ENCODE data around the gene HIF1AN.
A peak's percentile ranks its signal among the peaks of the same experiment; 100 is the strongest.

HIF1AN gene

DNA sequence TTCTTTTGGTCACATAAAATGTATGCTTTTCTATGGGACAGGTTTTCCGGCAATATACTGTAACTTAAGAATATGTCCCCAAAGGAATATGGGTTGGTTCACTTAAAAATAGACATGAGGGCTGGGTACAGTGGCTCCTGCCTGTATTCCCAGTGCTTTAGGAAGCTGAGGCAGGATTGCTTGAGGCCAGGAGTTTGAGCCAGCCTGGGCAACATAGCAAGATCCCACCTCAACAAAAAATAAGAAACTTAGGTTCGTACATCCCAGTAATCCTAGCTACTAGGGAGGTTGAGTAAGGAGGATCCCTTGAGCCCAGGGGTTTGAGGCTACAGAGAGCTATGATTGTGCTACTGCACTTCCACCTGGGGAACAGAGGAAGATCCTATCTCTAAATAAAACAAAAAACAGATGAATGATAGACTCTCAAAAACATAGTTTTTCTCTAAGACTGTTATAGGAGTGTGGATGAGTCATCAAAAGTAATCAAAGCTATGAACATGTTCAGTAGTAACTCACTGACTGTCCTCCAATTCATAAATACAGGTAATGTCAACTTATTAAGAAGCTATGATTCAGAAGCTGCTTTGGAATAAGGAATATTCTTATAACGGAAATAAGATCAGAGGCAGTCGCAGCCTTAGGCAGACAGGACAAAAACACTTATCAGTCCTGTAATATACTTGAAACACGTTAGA lies 13.5 kb upstream of the HIF1AN start:
- DNase-seq (ENCODE audit: low read depth in 2 of 2), result no peak

DNA sequence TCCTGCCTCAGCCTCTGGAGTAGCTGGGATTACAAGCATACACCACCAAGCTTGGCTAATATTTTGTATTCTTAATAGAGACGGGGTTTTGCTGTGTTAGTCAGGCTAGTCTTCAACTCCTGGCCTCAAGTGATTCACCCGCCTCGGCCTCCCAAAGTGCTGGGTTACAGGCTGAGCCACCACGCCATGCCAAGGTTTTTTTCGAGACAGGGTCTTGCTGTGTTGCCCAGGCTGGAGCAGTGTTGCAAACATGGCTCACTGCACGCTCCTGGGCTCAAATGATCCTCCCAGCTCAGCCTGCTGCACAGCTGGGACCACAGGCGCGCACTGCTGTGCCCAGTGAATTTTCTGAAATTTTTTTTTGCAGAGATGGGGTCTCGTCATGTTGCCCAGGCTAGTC lies 12.8 kb upstream of the HIF1AN start:
- no peak for DNase-seq (ENCODE audit: low read depth in 2 of 2)

DNA sequence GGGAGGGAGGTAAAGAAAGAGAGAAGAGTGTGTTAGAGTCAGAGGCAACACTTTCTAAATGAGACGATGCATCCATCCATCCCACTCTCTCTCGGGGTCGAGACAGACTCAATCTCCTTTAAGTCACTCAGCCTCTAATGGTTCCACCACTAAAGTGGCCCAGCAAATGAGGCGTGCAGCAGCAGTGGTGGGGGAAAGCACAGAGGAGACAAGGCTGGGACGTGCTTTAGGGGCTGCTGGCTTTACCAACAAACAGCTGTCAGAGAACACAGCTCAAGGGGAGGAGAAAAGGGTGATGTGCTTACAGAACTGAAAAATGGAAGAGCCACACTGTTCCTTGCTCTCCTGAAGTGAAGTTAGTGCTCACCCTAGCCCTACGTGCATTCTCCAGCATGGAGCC lies 11.5 kb upstream of the HIF1AN start:
- DNase-seq (ENCODE audit: low read depth in 2 of 2), result no peak

DNA sequence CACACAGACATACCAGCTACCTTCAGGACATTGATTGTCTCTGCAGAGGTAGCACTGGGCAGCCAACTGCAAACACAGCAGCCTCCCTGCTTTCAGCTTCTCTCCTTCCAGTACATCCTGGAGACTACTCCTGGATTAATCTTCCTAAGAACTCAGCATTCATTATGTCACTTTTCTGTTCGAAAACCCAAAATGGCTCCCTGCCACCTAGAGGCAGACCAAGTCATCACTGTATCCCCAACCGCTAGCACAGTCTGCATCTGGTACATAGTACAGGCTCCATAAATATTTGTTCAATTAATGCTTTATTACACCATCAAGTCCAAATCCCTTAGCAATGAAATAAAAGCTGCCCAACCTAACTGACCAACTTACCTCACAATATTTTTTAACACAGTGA lies 11.1 kb upstream of the HIF1AN start:
- DNase-seq (ENCODE audit: low read depth in 2 of 2), result no peak

DNA sequence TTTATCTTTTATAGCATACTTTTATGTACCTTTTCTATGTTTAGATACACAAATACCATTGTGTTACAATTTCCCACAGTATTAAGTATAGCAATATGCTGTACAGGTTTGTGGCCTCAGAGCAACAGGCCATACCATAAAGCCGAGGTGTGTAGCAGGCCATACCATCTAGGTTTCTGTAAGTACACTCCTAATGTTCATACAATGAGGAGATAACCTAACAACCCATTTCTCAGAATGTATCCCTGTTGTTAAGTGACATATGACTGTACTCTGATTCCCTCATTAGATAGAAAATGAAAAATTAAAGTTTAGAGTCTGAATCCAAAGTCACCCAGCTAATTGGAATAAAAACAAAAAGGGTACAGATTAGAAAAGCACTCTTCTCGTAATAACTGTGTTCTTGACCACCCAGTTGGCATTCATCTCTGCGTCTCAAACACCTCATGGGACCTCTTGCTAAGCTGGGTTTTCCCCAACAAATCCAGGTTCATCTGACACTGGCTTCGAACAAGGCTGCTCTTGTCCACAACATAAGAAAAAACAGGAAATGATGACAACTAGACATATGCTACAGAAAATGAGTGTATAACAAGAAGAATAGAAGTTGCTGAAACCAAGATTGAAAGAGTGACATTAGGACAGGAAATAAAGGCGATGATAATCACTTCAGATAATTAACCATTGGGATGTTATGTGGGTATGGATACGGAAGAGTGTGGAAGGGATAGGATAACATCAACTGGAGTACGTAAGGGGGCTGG lies 7.4 kb upstream of the HIF1AN start:
- DNase-seq (ENCODE audit: low read depth in 2 of 2), result no peak

DNA sequence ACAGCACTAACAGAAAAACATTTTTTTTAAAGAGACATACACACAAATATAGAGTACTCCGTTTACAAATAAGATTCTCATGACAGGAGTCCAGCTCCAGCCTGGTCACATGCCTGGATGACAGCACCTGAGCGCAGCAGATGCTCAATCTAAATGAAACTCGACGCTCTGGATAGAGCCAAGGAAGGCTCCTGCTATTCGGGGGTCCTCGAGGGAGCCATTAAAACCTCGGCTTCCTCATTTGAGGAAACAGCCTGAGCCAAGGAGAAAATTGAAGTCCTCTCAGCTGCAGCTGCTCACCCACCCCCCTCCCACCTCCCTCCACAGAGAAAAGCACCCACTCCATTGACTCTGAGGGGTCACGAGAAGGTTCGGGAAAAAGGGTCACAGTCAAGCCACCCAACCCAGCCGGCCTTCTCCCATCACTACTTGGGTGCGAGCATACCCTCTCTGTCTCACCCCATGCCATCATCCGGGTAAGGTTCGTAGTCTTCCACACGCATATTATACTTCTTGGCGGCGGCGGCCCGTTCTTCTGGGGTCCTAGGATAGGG lies 6.7 kb upstream of the HIF1AN start:
- no peak for DNase-seq (ENCODE audit: low read depth in 2 of 2)

DNA sequence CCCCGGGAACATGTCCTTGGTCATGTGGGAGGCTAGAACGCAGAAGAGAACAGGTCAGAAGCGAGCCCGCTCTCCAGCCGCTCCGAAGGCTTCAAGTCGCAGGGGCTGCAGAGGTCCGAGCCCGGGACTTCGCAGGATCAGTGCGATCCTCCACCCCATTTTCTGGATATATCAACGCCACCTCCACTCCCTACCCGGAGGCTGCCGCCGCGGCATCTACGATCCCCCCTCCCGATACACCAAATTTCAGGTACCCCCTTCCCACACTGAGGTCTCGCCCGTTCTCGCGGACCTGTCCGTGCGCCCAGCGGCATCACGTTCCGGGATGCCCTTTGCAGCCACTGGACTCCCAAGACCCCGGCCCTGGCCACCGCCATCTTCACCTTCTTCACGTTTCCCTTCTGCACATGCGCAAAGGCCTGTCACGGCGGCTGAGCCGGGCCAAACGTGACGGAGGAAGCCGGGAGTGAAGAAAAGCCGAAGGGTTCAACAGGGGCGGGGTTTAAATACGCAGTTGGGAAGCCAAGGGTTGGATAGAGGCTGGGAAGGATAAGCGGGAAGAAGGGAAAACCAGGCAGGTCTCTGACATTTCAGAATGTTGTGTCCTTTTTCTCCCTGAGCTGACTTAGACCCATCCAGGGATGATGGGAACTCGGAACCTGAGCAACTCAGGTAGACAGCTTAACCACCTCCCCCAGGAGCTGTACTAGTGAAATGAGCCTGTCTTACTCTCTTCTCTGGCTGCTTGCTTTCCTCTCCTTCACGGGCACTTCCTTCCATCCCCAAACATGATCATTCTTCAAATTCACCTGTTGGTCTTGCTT lies 6.1 kb upstream of the HIF1AN start, which contains the start of gene NDUFB8:
Gene NDUFB8, minus strand, starts transcription at position 397 of the 824 bp plus-strand sequence. Its CDS starts 20 bp downstream, at position 377.
- peak; percentile 71 to 76 for DNase-seq (ENCODE audit: low read depth in 2 of 2)

DNA sequence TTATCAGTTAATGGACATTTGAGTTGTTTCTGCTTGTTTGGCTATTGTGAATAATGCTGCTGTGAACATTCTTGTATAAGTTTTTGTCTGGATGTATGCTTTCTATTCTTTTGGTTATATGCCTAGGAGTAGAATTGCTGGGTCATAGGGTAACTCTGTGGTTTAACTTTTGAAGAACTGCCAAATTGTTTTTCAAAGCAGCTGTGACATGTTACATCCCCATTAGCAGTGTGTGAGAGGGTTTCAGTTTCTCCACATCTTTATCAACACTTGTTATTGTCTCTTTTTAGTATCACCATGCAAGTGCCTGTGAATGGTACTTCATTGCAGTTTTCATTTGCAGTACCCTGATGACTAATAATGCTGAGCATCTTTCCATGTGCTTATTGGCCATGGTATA lies 4.0 kb upstream of the HIF1AN start:
- DNase-seq (ENCODE audit: low read depth in 2 of 2), result no peak

DNA sequence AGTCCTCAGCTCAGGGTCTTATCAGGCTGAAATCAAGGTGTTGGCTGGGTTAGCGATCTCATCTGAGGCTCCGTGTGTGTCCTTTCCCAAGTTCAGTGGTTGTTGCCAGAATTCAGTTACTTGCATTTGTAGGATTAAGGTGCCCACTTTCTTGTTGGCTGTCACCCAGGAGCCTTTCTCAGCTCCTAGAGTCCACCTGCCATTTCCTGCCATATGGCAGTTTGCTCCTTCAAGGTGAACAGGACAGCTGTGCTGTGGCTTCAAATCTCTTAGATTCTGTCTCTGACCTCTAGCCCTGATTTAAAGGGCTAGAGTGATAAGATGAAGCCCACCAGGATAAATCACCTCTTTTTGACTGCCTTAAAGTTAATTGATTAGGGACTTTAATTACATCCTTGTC lies 1.0 kb upstream of the HIF1AN start:
- no peak for DNase-seq (ENCODE audit: low read depth in 2 of 2)

DNA sequence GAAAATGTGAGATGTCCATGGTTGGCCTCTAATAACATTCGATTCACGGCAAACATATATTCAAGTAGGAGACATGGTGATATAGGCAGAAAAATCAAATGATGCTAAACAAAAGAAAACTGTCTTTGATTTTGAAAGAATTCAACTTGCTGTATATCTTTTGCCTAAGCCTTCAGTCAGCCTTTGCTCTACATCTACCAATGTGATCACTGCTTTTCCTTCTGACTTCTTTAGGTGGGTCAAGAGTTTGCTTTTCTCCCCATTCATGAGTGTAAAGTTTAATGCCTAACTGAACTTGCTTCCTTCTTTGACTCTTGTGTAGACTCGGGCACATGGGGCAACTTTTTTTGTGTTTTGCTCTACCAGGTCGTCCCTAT lies 417 bp upstream of the HIF1AN start:
- no peak for DNase-seq (ENCODE audit: low read depth in 2 of 2)

DNA sequence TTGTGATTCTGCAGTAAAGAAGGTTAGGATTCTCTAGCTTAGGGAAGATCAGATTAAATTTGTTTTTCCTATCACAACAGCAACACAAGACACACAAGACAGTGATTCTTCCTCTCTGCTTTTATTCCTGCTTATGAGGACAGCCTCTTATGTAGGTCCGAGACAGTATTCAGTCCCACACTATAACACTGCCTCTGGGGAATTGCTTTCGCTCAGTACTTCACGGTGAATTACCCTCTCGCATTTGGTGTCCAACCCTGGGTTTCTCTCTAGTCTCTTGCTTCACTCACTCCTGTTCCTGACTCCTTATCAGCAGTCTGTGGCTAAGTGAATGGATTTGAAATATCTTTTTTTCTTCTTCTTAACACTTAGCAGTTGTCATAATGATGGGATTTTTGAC lies 1.7 kb downstream of the HIF1AN start:
- no peak for DNase-seq (ENCODE audit: low read depth in 2 of 2)

DNA sequence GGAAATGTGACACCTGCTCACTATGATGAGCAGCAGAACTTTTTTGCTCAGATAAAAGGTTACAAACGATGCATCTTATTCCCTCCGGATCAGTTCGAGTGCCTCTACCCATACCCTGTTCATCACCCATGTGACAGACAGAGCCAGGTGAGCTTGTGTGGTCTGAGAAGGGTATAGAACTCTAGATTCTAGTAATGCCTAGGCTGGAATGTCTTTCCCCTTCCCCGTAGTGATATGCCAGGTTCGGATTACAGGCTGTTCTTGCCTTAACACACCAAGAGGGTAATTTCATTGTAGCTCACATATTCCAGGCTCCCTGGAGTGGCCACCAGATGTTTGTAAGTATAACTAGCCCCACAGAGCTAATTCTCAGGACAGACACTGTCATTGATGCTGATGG lies 9.2 kb downstream of the HIF1AN start:
- no peak for DNase-seq (ENCODE audit: low read depth in 2 of 2)

DNA sequence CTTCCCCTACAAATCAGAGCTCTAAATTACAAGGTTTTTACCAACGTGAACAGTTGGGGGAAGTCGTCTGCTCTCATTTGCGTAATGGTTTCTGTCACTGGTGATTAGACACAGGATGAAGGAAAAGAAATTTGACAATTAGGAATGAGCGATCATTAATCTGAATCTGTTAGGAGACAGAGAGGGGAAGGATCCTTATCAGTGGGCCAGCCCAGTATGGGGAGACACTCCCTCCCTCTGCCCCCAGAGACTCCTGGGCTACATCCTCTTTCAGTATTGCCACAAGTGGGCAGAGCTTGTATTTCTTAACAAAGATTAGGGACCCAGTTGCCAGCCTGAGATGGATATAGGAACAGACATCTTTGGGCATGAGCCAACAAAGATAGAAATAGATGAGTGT lies 15.5 kb downstream of the HIF1AN start:
- DNase-seq (ENCODE audit: low read depth in 2 of 2), result no peak

DNA sequence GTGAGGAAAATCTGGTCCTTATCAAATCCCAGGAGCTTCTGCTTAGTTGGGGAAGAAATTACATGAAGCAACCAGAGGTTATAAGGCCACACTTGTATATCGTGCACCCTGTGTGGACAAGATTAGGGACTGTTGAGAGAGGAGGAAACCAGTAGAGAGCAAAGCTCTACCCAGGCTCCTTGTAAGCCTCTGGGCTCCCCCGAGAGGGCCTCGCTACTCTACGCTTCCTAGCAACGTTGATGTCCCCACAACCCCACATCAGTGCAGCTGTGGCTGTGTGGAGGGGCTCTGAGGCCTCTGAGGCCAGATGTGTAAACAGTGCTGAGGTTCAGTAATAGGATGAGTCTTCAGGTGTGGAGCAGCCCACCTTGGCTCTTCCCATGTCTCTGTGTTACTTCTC lies 16.0 kb downstream of the HIF1AN start:
- no peak for DNase-seq (ENCODE audit: low read depth in 2 of 2)

DNA sequence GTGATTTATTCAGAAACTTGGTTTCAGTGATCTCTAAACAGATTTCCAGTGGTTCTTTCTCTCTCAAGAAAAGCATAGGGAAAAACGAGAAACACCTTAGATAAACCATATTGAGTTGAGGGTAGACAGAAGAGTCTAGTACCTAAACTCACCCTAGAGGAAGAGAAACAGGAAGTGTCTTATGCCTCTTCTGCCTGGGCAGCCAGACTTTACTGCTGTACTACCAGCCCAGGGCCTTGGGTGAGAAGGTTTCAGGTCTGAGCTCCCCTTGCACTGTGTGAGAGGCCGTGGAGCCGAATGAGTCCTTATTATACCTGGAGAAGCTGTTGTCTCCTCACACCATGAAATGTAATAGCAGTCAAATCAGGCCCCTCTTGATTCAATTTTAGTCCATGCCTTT lies 18.2 kb downstream of the HIF1AN start:
- DNase-seq (ENCODE audit: low read depth in 2 of 2), result no peak

DNA sequence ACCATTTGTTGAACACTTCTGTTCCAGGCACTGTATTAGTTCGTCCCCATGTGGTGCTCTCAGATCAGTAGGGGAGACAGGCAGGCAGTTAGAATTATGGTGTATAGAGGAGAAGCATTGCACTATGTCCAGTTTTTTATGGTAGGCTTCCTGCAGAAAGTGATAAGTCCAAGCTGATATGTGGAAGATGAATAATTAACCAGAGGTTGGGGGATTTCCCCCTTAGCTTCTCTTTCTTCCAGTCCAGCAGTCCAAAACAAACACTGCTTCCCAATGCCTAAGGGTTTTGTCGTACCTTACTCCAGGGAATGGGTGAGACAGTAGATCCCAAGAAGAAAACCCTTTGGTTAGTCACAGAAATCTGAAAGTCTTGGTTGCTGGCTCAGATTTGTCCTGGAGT lies 19.2 kb downstream of the HIF1AN start:
- no peak for DNase-seq (ENCODE audit: low read depth in 2 of 2)

DNA sequence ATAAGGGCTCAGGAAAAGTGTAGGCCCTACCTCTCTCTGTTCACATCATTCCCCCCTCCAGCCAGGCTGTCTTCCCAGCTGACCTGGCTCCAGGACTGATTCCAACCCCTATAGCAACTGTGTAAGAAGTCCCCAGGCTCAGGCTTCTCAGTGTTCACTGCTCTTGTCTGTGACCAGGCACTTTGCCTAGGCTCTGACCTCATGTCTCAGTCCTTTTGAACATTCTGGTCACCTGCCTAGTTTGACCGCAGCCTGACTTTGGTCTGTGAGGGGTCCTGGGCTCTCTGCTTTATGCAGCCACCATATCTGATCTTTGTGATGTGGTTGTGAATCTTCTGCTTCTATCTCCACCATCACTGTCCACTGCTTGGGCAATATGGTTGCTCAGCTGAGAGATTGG lies 24.5 kb downstream of the HIF1AN start:
- no peak for DNase-seq (ENCODE audit: low read depth in 2 of 2)

DNA sequence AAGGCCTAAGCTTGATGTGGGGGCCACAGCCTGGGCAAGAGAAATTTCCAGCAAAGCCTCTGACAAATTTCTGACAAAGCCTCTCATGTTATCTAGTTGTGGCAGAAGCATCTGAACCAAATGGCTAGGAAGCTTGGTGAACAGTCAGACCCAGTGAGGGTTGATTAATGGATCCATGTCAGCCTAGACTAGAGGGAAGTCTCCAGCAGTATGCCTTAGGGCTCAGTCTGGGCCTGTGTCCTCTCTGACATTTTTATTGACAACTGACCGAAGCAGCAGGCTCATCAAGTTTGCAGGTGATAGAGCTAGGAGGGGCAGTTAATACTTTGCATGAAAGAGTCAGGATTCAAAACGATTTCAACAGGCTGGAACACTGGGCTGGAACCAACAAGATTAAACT lies 25.3 kb downstream of the HIF1AN start:
- DNase-seq (ENCODE audit: low read depth in 2 of 2), result no peak

DNA sequence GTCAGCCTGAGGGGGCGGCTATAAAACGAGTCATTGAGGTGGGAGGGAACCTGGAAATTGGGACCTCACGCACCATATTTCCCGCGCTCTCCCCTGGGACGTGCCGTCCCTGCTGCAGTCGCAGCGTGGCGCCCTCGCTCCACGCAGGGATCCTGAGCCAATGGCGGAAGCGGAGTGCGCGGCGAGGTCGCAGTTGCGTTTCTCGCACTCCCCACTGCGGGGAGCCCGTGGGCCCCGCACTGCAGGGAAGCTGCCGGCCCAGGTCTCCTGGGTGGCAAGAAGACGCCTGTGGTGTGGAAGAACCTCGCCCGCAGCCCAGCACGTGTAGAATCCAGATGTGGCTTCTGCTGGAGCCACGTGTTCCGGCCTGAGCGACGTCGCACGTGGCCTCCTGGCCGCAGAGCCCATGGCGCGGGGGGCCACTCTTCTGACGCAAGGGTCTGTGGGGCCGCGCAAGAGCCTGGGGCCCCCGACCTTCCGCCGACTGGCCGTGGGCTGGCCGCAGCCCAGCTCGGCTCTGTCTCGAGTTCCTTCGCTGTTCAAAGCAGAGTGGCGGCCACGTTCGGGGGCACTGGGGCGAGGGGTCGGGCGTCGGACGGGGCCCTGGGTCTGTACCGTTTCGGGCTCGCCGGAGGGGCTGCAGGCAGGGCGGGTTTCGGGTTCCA lies 26.4 kb downstream of the HIF1AN start:
- peak; percentile 52 to 54 for DNase-seq (ENCODE audit: low read depth in 2 of 2)

DNA sequence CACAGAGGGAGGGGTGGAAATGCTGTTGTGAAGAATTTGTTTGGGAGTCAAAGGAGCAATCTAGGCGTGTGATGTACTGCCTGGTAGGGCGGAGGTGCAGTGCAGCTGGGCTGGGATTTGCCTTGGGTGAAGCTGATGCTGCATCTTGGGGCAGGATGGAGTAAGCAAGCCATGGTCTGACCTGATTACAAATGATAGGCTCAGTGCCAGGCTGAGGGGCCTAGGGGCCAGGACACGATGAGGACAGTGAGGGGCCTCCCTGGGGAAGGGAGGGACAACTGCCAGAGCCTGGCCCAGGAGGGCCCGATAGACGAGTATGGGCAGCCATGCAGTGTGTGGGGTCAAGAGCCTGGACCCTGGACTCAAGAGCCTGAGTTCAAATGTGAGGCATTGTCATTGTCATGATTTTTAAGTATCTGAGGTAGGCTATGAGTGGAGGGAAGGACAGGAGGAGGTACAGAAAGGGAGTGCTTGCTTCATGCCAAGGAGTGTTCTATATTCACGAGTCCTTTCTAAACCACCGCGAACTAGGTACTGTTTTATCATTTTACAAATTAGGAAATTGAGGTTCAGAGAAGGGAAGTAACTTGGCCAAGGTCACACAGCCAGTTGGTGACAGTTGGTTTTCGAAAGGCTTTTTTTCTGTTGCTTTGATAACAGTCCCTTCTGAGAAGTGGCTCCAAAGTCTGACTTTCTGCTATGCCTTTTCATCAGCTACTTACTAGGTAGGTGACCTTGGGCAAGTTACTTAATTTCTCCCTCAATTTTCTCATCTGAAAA lies 29.7 kb downstream of the HIF1AN start:
- DNase-seq (ENCODE audit: low read depth in 2 of 2), result no peak

DNA sequence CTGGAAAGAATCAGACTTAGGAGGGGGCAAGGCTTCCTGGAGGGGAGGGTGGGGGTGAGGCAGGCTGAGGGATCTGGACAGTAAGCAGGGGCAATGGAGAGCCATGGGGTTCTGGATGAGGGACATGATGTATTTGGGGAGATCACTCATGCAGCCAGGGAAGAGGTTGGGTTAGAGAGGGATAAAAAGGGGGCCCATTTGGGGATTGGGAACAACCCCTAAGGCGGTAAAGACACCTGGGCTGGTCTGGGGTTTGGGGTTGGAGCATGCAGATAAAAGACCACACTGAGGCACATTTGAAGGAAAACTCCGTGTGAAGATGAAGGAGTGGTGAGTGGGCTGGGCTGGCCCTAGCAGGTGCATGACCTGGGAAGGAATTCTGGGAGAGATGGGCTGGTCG lies 30.8 kb downstream of the HIF1AN start:
- DNase-seq (ENCODE audit: low read depth in 2 of 2), result no peak
